Gastroesophageal sphincter (tissue), 4 donors: Measurements from ENCODE around the gene ACADVL. TPM values are rescaled to one million over a fixed set of nuclear protein-coding genes. Genes with fewer than 3 reads are reported as not detected.
A peak's percentile ranks its signal among the peaks of the same experiment; 100 is the strongest.

Experiments
- ATAC-seq: fragments of 150-250 bp; one replicate; pipeline ENCODE4 v1.9.1; 2016; ENCODE audit warnings: mild to moderate bottlenecking, moderate library complexity
- H3K27ac ChIP-seq, 4 donors: fragments of 200-600 bp; sonication (generic) in 3 of 4; 1 replicate in 3 of 4; 2 replicates in 1 of 4; pipeline ENCODE4 v1.5.1; 2016 to 2019
- H3K27me3 ChIP-seq: fragments of 200-600 bp; sonication (generic); one replicate; pipeline ENCODE4 v1.5.1; 2019
- H3K36me3 ChIP-seq, 2 donors: fragments of 200-600 bp; sonication (generic); one replicate each; pipeline ENCODE4 v1.5.1; 2019; ENCODE audit warnings: control low read depth in 1 of 2
- H3K4me1 ChIP-seq, 3 donors: fragments of 200-600 bp; sonication (generic); 1 replicate in 2 of 3; 2 replicates in 1 of 3; pipeline ENCODE4 v1.5.1; 2016 to 2019; ENCODE audit warnings: control low read depth in 2 of 3
- H3K4me3 ChIP-seq, 2 donors: fragments of 200-600 bp; sonication (generic); one replicate each; pipeline ENCODE4 v1.5.1; 2019; ENCODE audit warnings: mild to moderate bottlenecking in 1 of 2, moderate library complexity in 1 of 2
- H3K9me3 ChIP-seq, 3 donors: fragments of 200-600 bp; sonication (generic); one replicate each; pipeline ENCODE4 v1.5.1; 2017 to 2019; ENCODE audit warnings: control low read depth in 2 of 3
- EP300 ChIP-seq: sonication (generic); formaldehyde crosslinking; IDR thresholded peaks from one replicate; pipeline ENCODE4 v1.6.1; 2017; ENCODE audit warnings: antibody characterized with exemption, mild to moderate bottlenecking
- POLR2A ChIP-seq, 2 donors: fragments of 450-650 bp; IDR thresholded peaks; one replicate each; pipeline ENCODE4 v1.6.1; 2017; ENCODE audit warnings: antibody characterized with exemption in 2 of 2, mild to moderate bottlenecking in 2 of 2, moderate library complexity in 1 of 2
- POLR2AphosphoS5 ChIP-seq: sonication (generic); formaldehyde crosslinking; IDR thresholded peaks from one replicate; pipeline ENCODE4 v1.6.1; 2017; ENCODE audit warnings: antibody characterized with exemption
- WGBS, 2 donors: methylation state at CpG; one replicate each; pipeline ENCODE4 v1.1.5; 2018; ENCODE audit warnings: low coverage in 1 of 2; 5-methylcytosine and 5-hydroxymethylcytosine counted together
- total RNA-seq, 4 donors: library from RNA; depleted of rRNA; stranded (reverse); fragments of >200 nt; gene quantifications; one replicate each; pipeline ENCODE4 v1.1.0, GENCODE V29; 2016
- TF ChIP-seq, protein P1 (sequence below), 4 experiments: fragments of 200-600 bp in 2 of 4; fragments of 450-650 bp in 2 of 4; sonication (generic) in 1 of 4; IDR thresholded peaks; one replicate each; pipeline ENCODE4 v1.5.1; 2017 to 2019; ENCODE audit warnings: antibody characterized with exemption in 4 of 4, mild to moderate bottlenecking in 2 of 4, moderate library complexity in 2 of 4

Gene ACADVL
- total RNA-seq, 4 donors from 2014 or later: 331 to 508 (median 475) TPM

DNA sequence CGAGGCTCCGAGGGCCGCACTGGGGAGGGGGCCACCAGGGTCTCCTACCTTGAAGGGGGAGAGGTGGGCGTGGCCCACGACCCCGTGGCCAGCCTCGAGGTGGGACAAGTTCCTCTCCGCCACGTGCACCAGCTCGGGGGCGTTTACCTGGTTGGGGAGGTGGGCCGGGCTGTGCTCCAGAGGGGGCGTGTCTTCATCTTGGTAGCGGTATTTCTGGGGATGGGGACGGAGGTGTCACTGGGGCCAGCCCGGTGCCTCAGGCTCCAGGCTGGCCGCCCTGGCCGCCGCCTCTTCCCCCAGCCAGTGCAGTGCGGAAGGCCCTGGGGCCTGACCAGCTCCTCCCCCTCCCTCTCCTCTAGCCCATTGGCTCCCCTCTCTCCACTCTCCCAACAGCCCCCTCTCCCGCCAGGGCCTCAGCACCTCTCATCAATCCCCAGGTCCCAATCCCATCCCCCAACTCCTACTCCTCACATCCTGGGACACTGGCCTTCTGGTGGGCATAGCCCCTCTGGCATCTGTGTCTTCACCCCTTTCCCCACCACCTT, 11.6 kb upstream of the ACADVL start:
- H3K4me1 ChIP-seq: peaks cover 0 to 62% (median 3%) of the 10 kb centered on the region in 3 donors
- no peak for ATAC-seq
- H3K27me3 ChIP-seq: no peaks in the 10 kb centered on the region
- peak overlapping the region in 1 of 4 donors; percentile 18 for H3K27ac ChIP-seq
- TF ChIP-seq POLR2AphosphoS5 (no peak), EP300 (no peak), POLR2A (IDR thresholded peaks at IDR 0.05) (no peak)
- TF ChIP-seq, protein P1, sequence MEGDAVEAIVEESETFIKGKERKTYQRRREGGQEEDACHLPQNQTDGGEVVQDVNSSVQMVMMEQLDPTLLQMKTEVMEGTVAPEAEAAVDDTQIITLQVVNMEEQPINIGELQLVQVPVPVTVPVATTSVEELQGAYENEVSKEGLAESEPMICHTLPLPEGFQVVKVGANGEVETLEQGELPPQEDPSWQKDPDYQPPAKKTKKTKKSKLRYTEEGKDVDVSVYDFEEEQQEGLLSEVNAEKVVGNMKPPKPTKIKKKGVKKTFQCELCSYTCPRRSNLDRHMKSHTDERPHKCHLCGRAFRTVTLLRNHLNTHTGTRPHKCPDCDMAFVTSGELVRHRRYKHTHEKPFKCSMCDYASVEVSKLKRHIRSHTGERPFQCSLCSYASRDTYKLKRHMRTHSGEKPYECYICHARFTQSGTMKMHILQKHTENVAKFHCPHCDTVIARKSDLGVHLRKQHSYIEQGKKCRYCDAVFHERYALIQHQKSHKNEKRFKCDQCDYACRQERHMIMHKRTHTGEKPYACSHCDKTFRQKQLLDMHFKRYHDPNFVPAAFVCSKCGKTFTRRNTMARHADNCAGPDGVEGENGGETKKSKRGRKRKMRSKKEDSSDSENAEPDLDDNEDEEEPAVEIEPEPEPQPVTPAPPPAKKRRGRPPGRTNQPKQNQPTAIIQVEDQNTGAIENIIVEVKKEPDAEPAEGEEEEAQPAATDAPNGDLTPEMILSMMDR (IDR thresholded peaks at IDR 0.05): no peak
- 44% methylated on average over 5 of the region's 21 CpGs; no CpG with 5 or more reads in 1 of the 2 donors for WGBS, 2 donors
- no peaks in the 10 kb centered on the region for H3K9me3 ChIP-seq
- H3K36me3 ChIP-seq: peaks cover 0 to 10% of the 10 kb centered on the region in 2 donors
- no peak overlapping the region for H3K4me3 ChIP-seq

DNA sequence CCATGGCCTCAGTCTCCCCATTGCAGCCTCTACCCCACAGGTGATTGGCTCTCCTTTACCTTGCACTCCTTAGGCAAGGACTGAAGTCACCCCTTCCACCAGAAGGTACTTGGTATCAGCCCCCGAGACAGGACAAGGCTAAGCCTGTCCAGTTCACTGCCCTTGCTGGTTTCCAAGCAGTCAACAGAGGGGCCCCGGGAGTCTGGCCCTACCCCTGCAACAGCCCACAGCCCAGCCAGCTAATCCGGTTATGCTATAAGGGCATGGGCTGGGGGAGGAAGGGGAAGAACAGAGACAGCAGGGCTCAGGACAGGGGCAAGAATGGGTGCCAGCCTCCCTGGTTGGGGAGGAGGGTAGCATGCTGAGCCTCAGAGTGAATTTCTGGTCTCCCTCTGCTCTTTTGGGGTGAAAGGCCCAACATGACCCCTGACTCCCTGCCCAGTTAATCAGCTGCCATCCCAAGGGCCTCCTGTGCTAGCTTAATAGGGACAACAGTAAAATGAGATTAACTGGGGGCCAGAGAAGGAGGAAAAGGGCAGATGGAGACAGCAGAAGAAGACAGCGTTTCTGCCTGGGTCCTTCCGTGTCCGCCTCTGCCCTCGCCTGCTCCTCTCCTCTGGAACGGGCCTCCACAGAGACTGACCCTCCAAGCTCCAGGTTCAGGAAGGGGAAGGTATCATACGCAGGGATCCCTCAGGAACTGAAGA, 10.8 kb upstream of the ACADVL start:
- TF ChIP-seq, protein P1 (IDR thresholded peaks at IDR 0.05): no peak
- TF ChIP-seq POLR2AphosphoS5 (no peak), EP300 (no peak), POLR2A (IDR thresholded peaks at IDR 0.05) (no peak)
- WGBS, 2 donors: 77 to 80% methylated on average over 1 to 3 of the region's 9 CpGs
- no peak overlapping the region for H3K27ac ChIP-seq
- H3K36me3 ChIP-seq: peaks cover 0 to 2% of the 10 kb centered on the region in 2 donors
- H3K9me3 ChIP-seq: no peaks in the 10 kb centered on the region
- no peak overlapping the region for H3K4me3 ChIP-seq
- peaks cover 0 to 67% (median 9%) of the 10 kb centered on the region in 3 donors for H3K4me1 ChIP-seq
- no peak for ATAC-seq
- no peaks in the 10 kb centered on the region for H3K27me3 ChIP-seq

DNA sequence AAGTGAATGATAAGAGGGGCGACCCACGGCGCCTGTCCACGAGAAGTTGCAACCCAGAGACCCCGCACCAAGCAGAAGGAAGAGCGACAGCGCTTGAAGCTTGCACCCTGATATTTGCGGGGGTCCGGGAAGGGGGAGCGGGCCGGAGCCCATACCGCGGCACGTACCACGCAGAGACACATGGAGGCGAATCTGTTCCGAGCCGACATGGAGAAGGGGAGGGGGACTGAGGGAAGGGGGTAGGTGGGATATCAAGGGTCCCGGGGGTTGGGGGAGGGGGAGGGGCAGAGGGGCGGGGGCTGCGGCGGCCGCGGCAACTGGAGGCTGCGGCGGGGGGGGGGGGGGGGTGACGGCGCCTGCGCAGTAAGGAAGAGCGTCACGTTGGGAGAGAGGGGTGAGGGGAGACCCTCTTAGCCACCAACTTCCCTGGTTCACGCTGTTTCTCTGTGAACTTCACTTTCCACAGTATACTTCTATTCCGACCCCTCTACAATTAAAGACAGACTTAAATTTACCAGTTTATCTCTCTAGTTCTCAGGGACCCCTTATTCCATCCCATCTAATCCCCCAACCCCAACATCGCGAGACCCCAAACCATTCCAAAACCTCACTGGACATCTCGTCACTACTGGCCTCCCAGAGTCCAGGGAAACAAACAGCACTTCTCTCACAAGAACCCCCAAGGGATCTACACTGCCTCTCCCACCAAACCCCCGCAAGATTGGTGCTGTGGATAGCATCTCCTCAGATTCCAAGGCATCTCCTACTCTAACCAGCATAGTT, 8.1 kb upstream of the ACADVL start:
- Histone ChIP-seq H3K4me1 (peaks cover 4 to 66% (median 27%) of the 10 kb centered on the region in 3 donors), H3K9me3 (no peaks in the 10 kb centered on the region), H3K36me3 (no peaks in the 10 kb centered on the region), H3K27ac (no peak overlapping the region), H3K27me3 (no peaks in the 10 kb centered on the region), H3K4me3 (peak overlapping the region in 1 of 2 donors; percentile 4)
- TF ChIP-seq POLR2A (IDR thresholded peaks at IDR 0.05) (no peak), POLR2AphosphoS5 (no peak), EP300 (no peak)
- WGBS, 2 donors: 34 to 39% methylated on average over 12 to 16 of the region's 37 CpGs
- no peak for ATAC-seq

DNA sequence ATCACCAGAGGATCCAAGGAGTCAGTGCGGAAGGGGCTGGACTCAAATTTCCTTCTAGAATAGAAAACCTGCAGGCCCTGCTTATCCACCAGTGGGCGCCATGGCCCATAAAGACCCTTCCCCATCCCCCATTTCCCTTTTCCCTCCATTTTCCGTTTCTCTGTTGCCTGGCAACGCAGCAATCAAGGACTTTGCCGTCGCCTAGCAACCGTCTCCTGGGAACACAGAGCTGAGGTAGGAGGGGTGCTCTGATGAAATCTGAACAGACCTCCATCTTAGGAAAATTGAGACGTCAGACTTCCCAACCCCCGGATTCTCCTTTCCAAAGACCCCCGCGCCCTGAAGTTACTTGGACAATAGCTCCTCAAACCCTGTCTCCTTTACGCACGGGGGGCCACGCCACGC, 5.8 kb upstream of the ACADVL start:
- Histone ChIP-seq H3K9me3 (no peaks in the 10 kb centered on the region), H3K36me3 (no peaks in the 10 kb centered on the region), H3K27ac (peak overlapping the region in 3 of 4 donors; percentile 88 to 98 (median 97)), H3K4me3 (peak overlapping the region; percentile 39 to 62), H3K27me3 (no peaks in the 10 kb centered on the region), H3K4me1 (peaks cover 4 to 68% (median 36%) of the 10 kb centered on the region in 3 donors)
- 0 to 4% methylated on average over 11 to 13 of the region's 15 CpGs for WGBS, 2 donors
- TF ChIP-seq POLR2A (IDR thresholded peaks at IDR 0.05) (no peak), POLR2AphosphoS5 (no peak), EP300 (no peak)
- TF ChIP-seq, protein P1 (IDR thresholded peaks at IDR 0.05): peak in 2 of 4 experiments; percentile 32 to 37
- peak; percentile 24 for ATAC-seq
